ENCODE data around the gene CFAP73.
A peak's percentile ranks its signal among the peaks of the same experiment; 100 is the strongest.

DNA sequence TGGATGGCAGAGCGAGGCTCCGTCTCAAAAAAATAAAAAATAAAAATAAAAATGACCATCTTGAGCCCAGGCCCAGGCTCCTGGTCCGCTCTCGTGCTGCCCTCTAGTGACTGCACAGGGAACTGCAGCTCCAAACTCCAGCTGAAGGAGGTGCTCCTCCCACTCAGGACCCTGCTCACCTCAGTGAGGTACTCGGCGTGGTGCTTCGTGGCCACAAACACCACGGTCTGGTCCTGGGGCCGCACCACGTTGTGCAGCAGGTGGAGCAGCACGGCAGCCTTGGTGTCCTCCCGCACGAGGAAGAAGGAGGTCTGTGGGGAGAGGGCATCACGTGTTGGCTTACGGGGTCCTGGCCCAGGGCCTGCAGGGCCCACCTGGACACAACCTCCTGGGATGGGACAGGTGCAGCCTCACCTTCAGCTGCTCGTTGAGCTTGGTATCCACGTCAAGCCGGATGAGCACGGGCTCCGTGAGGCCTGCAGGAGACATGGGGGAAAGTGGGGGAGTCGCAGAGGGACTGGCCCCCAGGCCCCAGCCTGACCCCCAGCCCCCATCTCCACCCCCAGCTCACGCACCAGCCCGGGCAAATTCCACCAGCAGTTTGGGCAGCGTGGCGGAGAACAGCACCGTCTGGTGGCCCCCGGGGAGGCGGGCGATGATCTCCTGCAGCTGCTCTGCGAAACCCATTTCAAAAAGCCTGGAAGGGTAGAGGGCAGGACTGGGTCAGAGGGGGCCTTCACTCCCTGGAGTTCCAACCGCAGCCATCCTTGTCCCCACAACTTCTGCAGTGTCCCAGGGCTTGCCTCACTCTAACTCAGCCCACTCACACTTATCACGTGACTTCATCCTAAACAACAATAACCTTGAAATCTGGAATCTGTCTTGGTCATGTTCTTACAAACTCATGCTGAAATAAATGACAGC lies 25.2 kb downstream of the CFAP73 start:
- TF ChIP-seq, protein P1, sequence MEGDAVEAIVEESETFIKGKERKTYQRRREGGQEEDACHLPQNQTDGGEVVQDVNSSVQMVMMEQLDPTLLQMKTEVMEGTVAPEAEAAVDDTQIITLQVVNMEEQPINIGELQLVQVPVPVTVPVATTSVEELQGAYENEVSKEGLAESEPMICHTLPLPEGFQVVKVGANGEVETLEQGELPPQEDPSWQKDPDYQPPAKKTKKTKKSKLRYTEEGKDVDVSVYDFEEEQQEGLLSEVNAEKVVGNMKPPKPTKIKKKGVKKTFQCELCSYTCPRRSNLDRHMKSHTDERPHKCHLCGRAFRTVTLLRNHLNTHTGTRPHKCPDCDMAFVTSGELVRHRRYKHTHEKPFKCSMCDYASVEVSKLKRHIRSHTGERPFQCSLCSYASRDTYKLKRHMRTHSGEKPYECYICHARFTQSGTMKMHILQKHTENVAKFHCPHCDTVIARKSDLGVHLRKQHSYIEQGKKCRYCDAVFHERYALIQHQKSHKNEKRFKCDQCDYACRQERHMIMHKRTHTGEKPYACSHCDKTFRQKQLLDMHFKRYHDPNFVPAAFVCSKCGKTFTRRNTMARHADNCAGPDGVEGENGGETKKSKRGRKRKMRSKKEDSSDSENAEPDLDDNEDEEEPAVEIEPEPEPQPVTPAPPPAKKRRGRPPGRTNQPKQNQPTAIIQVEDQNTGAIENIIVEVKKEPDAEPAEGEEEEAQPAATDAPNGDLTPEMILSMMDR (conservative IDR thresholded peaks at IDR 0.05; ENCODE audit: low read depth in 2 of 2) = peak; percentile 94 to 96
- TF ChIP-seq EZH2 (IDR thresholded peaks at IDR 0.05; ENCODE audit: low read depth, unreplicated experiment) (no peak), ZNF114 (CRISPR knock-in tag; IDR thresholded peaks at IDR 0.05) (no peak)
- TF ChIP-seq, protein P2, sequence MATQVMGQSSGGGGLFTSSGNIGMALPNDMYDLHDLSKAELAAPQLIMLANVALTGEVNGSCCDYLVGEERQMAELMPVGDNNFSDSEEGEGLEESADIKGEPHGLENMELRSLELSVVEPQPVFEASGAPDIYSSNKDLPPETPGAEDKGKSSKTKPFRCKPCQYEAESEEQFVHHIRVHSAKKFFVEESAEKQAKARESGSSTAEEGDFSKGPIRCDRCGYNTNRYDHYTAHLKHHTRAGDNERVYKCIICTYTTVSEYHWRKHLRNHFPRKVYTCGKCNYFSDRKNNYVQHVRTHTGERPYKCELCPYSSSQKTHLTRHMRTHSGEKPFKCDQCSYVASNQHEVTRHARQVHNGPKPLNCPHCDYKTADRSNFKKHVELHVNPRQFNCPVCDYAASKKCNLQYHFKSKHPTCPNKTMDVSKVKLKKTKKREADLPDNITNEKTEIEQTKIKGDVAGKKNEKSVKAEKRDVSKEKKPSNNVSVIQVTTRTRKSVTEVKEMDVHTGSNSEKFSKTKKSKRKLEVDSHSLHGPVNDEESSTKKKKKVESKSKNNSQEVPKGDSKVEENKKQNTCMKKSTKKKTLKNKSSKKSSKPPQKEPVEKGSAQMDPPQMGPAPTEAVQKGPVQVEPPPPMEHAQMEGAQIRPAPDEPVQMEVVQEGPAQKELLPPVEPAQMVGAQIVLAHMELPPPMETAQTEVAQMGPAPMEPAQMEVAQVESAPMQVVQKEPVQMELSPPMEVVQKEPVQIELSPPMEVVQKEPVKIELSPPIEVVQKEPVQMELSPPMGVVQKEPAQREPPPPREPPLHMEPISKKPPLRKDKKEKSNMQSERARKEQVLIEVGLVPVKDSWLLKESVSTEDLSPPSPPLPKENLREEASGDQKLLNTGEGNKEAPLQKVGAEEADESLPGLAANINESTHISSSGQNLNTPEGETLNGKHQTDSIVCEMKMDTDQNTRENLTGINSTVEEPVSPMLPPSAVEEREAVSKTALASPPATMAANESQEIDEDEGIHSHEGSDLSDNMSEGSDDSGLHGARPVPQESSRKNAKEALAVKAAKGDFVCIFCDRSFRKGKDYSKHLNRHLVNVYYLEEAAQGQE (IDR thresholded peaks at IDR 0.05; ENCODE audit: unreplicated experiment) = no peak
